BLaER1 (cell line): ENCODE data around the gene SEMA3F.

Experiments used
- H3K27ac ChIP-seq: shearing (Covaris generic); formaldehyde crosslinking; 2 replicates; pipeline ENCODE4 v1.8.1; 2022
- H3K27me3 ChIP-seq: shearing (Covaris generic); formaldehyde crosslinking; 2 replicates; pipeline ENCODE4 v1.8.1; 2022
- H3K36me3 ChIP-seq: shearing (Covaris generic); formaldehyde crosslinking; 2 replicates; pipeline ENCODE4 v1.8.1; 2022
- H3K4me1 ChIP-seq: shearing (Covaris generic); formaldehyde crosslinking; 2 replicates; pipeline ENCODE4 v1.8.1; 2022
- H3K4me2 ChIP-seq: shearing (Covaris generic); formaldehyde crosslinking; 2 replicates; pipeline ENCODE4 v1.8.1; 2022
- H3K4me3 ChIP-seq: shearing (Covaris generic); formaldehyde crosslinking; 2 replicates; pipeline ENCODE4 v1.8.1; 2022
- H3K9ac ChIP-seq: shearing (Covaris generic); formaldehyde crosslinking; 2 replicates; pipeline ENCODE4 v1.8.1; 2022
- H3K9me3 ChIP-seq: shearing (Covaris generic); formaldehyde crosslinking; 2 replicates; pipeline ENCODE4 v1.8.1; 2022
- H4K20me1 ChIP-seq: shearing (Covaris generic); formaldehyde crosslinking; 2 replicates; pipeline ENCODE4 v1.8.1; 2022
- Cebpa-rat ChIP-seq: shearing (Covaris generic); IDR thresholded peaks from 2 replicates; pipeline ENCODE4 v1.8.1; 2022

Gene SEMA3F

GRCh38 chr3:50195501-50196252 is 40.6 kb downstream of the SEMA3F start:
- Histone ChIP-seq H3K27me3 (peaks cover 37% of the 10 kb centered on the region), H3K4me1 (peaks cover 27% of the 10 kb centered on the region), H3K9ac (no peak overlapping the region), H4K20me1 (peaks cover 14% of the 10 kb centered on the region; the same call in 1 of the 2 replicates), H3K36me3 (no peaks in the 10 kb centered on the region), H3K4me2 (no peak overlapping the region), H3K9me3 (no peaks in the 10 kb centered on the region), H3K27ac (no peak overlapping the region), H3K4me3 (no peak overlapping the region)
- TF ChIP-seq Cebpa-rat, result no peak

GRCh38 chr3:50196253-50196801 is 41.2 kb downstream of the SEMA3F start:
- H3K9me3 ChIP-seq, result no peaks in the 10 kb centered on the region
- no peak overlapping the region for H3K27ac ChIP-seq
- peaks cover 20% of the 10 kb centered on the region for H3K4me1 ChIP-seq
- no peaks in the 10 kb centered on the region for H3K36me3 ChIP-seq
- peaks cover 14% of the 10 kb centered on the region; the same call in 1 of the 2 replicates for H4K20me1 ChIP-seq
- H3K4me3 ChIP-seq, result no peak overlapping the region
- no peak for TF ChIP-seq Cebpa-rat
- H3K9ac ChIP-seq, result no peak overlapping the region
- no peak overlapping the region for H3K4me2 ChIP-seq
- H3K27me3 ChIP-seq, result peaks cover 41% of the 10 kb centered on the region

GRCh38 chr3:50201573-50202315 is 46.6 kb downstream of the SEMA3F start:
- no peak overlapping the region for H3K4me3 ChIP-seq
- H3K36me3 ChIP-seq, result no peaks in the 10 kb centered on the region
- H3K27ac ChIP-seq, result no peak overlapping the region
- no peak overlapping the region for H3K4me2 ChIP-seq
- H3K4me1 ChIP-seq, result peaks cover 17% of the 10 kb centered on the region
- H3K9ac ChIP-seq, result no peak overlapping the region
- no peak for TF ChIP-seq Cebpa-rat
- H4K20me1 ChIP-seq, result peaks cover 26% of the 10 kb centered on the region
- H3K9me3 ChIP-seq, result no peaks in the 10 kb centered on the region
- H3K27me3 ChIP-seq, result peaks cover 57% of the 10 kb centered on the region

- Histone ChIP-seq H3K27me3 (peaks cover 65% of the 10 kb centered on the region), H3K4me3 (no peak overlapping the region), H3K9me3 (no peaks in the 10 kb centered on the region), H3K4me1 (peaks cover 17% of the 10 kb centered on the region), H4K20me1 (peaks cover 27% of the 10 kb centered on the region), H3K27ac (no peak overlapping the region), H3K9ac (no peak overlapping the region), H3K36me3 (no peaks in the 10 kb centered on the region), H3K4me2 (no peak overlapping the region)
- no peak for TF ChIP-seq Cebpa-rat
Observed at GRCh38 chr3:50202353-50203112, 47.4 kb downstream of the SEMA3F start.

- H3K27ac ChIP-seq, result no peak overlapping the region
- H3K4me2 ChIP-seq, result no peak overlapping the region
- peaks cover 17% of the 10 kb centered on the region for H3K4me1 ChIP-seq
Observed at GRCh38 chr3:50203113-50203808, 48.1 kb downstream of the SEMA3F start.

GRCh38 chr3:50203809-50204803 is 49.0 kb downstream of the SEMA3F start:
- Histone ChIP-seq H3K4me3 (no peak overlapping the region), H3K9me3 (no peaks in the 10 kb centered on the region), H3K36me3 (no peaks in the 10 kb centered on the region), H3K4me1 (peaks cover 17% of the 10 kb centered on the region), H4K20me1 (peaks cover 27% of the 10 kb centered on the region), H3K27me3 (peaks cover 71% of the 10 kb centered on the region), H3K9ac (no peak overlapping the region), H3K27ac (no peak overlapping the region), H3K4me2 (peak overlapping the region; percentile 99; the same call in 1 of the 2 replicates)
- TF ChIP-seq Cebpa-rat, result no peak

More at GRCh38 chr3:50203113-50203808, 48.1 kb downstream of the SEMA3F start:
- Histone ChIP-seq H3K36me3 (no peaks in the 10 kb centered on the region), H4K20me1 (peaks cover 27% of the 10 kb centered on the region), H3K27me3 (peaks cover 71% of the 10 kb centered on the region), H3K4me3 (no peak overlapping the region), H3K9ac (no peak overlapping the region), H3K9me3 (no peaks in the 10 kb centered on the region)
- TF ChIP-seq Cebpa-rat, result no peak

GRCh38 chr3:50204804-50205412 is 49.8 kb downstream of the SEMA3F start, which contains the start of gene SLC38A3:
SLC38A3 (plus strand) TSS chr3:50205271; CDS start chr3:50214200, 8,929 bp downstream.
- Histone ChIP-seq H3K4me3 (peak within 1 kb of the TSS; percentile 66), H3K4me1 (peaks cover 25% of the 10 kb centered on the region), H3K27me3 (peaks cover 71% of the 10 kb centered on the region)

More at GRCh38 chr3:50204804-50205412, 49.8 kb downstream of the SEMA3F start, which contains the start of gene SLC38A3:
- Histone ChIP-seq H3K27ac (no peak within 1 kb of the TSS), H3K9me3 (no peaks in the 10 kb centered on the region), H3K4me2 (peak within 1 kb of the TSS; percentile 99), H3K9ac (peak within 1 kb of the TSS; percentile 55; the same call in 1 of the 2 replicates), H3K36me3 (no peaks in the 10 kb centered on the region), H4K20me1 (peaks cover 27% of the 10 kb centered on the region)
- TF ChIP-seq Cebpa-rat, result no peak
